Stomach (tissue), 4 donors: ENCODE measurements around the gene METTL16.

Experiments used
- EP300 ChIP-seq: sonication (generic); formaldehyde crosslinking; IDR thresholded peaks from one replicate; pipeline ENCODE4 v1.6.1; 2017; ENCODE audit warnings: antibody characterized with exemption
- POLR2A ChIP-seq, 4 donors: fragments of 450-650 bp; IDR thresholded peaks; one replicate each; pipeline ENCODE4 v1.6.1; 2016; ENCODE audit warnings: antibody characterized with exemption in 4 of 4, control low read depth in 2 of 4, mild to moderate bottlenecking in 1 of 4, moderate library complexity in 1 of 4
- TF ChIP-seq, protein P1 (sequence below), 7 experiments: fragments of 450-650 bp in 4 of 7; fragments of 200-600 bp in 3 of 7; sonication (generic) in 3 of 7; IDR thresholded peaks; one replicate each; pipeline ENCODE4 v1.5.1; 2016 to 2019; ENCODE audit warnings: antibody characterized with exemption in 7 of 7, control low read depth in 2 of 7, mild to moderate bottlenecking in 1 of 7

DNA sequence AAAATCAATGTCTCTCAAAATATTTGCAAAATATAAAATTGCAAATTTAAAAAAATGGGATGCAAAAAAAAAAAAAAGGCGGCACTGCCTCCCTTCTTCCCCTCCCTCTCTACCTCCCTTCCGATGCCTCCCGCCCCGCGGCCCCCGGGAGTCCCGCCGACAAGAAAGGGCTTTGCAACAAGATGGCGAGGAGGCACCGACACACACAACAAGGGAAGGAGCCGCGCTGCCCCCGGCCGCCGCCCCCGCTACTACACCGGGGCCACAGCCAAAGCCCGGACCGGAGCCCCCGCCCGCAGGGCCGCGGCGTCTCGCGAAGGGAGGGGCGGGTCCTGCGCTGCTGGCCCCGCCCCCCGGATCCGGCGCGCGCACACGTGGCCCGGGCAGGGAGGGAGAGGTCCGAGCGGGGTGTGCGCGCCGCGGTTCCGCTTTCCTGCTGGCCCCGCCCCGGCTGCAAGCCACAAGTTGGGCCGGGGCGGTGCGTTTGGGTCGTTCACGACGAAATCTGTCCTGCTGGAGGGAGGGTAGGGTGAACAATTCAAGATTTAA is 110.7 kb downstream of the METTL16 start, which contains the start of gene MNT:
- TF ChIP-seq, protein P1, sequence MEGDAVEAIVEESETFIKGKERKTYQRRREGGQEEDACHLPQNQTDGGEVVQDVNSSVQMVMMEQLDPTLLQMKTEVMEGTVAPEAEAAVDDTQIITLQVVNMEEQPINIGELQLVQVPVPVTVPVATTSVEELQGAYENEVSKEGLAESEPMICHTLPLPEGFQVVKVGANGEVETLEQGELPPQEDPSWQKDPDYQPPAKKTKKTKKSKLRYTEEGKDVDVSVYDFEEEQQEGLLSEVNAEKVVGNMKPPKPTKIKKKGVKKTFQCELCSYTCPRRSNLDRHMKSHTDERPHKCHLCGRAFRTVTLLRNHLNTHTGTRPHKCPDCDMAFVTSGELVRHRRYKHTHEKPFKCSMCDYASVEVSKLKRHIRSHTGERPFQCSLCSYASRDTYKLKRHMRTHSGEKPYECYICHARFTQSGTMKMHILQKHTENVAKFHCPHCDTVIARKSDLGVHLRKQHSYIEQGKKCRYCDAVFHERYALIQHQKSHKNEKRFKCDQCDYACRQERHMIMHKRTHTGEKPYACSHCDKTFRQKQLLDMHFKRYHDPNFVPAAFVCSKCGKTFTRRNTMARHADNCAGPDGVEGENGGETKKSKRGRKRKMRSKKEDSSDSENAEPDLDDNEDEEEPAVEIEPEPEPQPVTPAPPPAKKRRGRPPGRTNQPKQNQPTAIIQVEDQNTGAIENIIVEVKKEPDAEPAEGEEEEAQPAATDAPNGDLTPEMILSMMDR (IDR thresholded peaks at IDR 0.05) = peak in 1 of 7 experiments; percentile 24
- no peak for TF ChIP-seq EP300
- peak in 2 of 4 donors; percentile 46 to 51 for TF ChIP-seq POLR2A (IDR thresholded peaks at IDR 0.05)
